HG02938 (cell line): ENCODE measurements around the gene TAF11L6.
"Not testable (repeated sequence)": the region's sequence is repeated elsewhere in the genome, so short reads cannot be mapped to it uniquely, and the experiment has no call there.

Experiments
- ATAC-seq: cut with Tn5 transposase; IDR thresholded peaks from one replicate; pipeline ENCODE4 v1.9.1; 2021; ENCODE audit warnings: mild to moderate bottlenecking, moderate library complexity; ENCODE audit not compliant: unreplicated experiment

Gene TAF11L6

DNA sequence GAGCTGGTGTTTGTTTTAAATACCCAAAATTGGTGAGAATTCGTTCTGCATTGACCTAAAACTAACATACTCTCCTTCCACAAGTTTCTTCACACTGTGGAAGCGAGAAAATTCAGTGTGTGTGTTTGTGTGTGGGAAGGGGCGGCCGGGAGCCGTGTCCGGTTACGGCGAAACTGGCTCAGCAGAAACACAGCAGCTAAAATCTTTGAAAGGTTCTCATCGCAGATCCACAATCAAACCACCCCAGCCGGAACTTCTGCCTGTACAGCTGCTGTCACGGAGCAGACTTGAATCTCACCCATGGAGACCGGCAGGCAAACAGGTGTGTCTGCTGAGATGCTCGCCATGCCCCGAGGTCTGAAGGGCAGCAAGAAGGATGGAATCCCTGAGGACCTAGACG, at the start of gene TAF11L6:
Gene TAF11L6 (plus strand): TSS at position 301 of the 400 bp plus-strand sequence.
- not testable (repeated sequence) for ATAC-seq

DNA sequence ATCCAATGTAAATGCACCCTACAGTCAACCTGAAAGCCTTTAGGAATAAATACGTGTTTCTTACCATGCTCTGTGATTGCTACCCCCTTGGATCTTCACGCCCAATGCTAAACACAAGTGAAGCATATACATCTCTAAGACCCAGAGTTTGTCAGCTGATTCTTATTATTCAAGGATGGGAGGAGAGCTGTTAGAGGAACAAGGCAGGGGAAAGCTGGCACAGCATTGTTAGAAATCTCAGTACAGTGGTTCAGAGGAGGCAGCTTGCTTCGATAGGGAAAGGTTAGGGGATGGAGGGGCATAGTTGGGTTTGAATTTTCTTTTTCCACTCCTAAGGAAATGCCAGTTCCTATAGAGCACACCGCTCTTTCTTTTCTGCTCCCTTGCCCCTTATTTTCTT, 47.1 kb upstream of the TAF11L6 start:
- ATAC-seq, result no peak

DNA sequence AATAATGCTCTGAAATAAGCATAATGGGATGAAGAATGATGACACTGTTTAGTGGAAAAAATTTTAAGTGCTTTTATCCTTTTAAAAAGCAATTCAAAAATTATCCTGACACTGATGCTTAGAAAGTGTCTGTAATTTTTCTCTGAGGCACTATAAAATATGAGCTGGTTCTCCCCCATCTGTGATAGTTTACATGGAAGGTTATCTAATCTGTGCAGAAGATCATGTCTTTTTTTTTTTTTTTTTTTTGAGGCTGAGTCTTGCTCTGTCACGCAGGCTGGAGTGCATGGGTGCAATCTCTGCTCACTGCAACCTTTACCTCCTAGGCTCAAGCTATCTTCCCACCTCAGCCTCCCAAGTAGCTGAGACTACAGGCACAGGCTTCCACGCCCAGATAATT, 45.7 kb upstream of the TAF11L6 start:
- ATAC-seq, result no peak

DNA sequence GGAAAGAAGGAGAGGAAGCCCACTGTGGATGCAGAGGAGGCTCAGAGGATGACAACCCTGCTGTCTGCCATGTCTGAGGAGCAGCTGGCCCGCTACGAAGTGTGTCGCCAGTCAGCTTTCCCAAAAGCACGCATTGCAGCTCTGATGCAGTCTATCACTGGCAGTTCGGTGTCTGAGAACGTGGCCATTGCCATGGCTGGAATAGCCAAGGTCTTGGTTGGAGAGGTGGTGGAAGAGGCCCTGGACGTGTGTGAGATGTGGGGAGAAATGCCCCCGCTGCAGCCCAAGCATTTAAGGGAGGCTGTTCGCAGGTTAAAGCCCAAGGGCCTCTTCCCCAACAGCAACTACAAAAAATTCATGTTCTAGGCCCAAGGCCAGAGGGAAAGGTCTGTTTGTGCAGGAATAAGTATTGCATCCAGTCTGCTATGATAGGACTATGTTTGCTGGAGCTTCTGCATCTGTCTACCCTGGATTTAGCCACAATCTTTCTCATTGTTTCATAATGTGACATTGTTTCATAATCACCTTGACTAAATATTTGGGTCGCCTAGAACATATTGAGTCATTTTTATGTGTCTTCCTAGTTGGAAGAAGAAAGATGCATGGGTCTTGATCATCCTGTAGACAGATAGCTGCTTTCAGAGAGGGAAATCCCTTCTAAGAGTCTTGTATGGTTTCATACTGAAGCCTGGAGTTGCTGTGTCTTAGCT, 41.9 kb upstream of the TAF11L6 start:
- ATAC-seq, result not testable (repeated sequence)

DNA sequence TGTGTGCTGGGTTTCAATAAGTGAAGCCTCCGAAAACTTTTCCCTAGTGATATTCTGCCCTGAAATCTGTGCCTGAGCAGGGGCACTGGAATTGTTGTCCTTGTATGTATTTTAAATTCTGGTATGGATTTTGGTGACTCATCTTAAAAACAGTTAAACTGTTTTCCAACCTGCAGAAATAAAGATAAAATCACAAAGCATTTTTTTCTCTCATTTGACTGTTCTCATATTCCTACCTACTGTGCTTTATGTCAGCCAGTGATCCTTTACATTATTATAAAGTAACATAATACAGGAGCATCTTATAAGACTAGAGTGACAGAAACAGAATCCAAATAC, 41.3 kb upstream of the TAF11L6 start:
- no peak for ATAC-seq

DNA sequence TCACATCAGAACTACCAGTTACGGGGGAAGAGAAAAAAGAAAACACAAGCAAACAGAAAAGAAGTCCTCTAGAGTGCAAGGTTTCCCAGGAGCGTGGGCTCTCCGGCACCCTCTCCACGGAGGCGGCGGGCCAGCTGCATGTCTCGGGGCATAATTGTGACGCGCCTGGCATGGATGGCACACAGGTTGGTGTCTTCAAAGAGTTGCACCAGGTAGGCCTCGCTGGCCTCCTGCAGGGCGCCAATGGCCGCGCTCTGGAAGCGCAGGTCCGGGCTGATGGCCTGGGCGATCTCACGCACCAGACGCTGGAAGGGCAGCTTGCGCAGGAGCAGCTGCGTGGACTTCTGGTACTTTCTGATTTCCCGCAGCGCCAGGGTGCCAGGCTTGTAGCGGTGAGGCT, 37.2 kb upstream of the TAF11L6 start:
- ATAC-seq, result not testable (repeated sequence)

DNA sequence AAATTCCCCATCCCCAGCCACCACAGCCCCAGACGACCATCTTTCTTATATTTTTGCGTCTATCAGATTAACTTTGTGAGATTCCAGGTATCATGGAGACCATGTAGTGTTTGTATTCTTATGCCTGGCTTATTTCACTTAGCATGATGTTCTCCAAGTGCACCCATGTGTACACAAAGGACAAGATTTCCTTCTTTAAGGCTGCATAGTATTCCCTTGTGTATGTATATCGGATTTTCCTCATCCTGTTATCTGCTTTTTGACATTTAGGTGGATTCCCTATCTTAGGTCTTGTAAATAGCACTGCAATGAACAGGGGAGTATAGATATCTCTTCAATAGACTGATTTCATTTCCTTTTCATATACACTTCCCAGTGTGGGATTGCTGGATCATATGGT, 35.7 kb upstream of the TAF11L6 start:
- no peak for ATAC-seq

DNA sequence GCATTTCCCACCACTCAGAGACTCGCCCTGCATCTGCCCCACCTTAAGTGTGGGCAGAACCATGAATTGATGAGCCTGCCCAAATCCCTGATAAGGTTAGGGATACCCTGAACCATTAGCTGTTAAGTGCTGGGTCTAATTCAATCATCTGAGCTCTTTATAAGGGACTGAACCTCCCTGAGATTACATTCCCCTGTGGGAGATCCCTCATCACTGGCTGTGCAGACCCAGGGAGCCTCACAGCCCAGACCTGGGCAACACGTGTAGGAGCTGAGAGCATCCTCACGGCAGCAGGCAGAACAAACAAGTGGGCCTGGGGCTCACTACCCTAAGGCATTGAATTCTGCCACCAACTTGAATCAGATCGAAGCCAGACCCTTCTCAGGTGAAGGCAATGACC, 31.0 kb upstream of the TAF11L6 start:
- ATAC-seq, result no peak

DNA sequence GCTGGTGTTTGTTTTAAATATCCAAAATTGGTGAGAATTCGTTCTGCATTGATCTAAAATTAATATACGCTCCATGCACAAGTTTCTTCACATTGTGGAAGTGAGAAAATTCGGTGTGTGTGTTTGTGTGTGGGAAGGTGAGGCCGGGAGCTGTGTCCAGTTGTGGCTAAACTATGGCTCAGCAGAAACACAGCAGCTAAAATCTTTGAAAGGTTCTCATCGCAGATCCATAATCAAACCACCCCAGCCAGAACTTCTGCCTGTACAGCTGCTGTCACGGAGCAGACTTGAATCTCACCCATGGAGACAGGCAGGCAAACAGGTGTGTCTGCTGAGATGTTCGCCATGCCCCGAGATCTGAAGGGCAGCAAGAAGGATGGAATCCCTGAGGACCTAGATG, 30.5 kb upstream of the TAF11L6 start, which contains the start of gene TAF11L2:
Gene TAF11L2 (plus strand): TSS at position 301 of the 400 bp plus-strand sequence.
- ATAC-seq, result not testable (repeated sequence)

DNA sequence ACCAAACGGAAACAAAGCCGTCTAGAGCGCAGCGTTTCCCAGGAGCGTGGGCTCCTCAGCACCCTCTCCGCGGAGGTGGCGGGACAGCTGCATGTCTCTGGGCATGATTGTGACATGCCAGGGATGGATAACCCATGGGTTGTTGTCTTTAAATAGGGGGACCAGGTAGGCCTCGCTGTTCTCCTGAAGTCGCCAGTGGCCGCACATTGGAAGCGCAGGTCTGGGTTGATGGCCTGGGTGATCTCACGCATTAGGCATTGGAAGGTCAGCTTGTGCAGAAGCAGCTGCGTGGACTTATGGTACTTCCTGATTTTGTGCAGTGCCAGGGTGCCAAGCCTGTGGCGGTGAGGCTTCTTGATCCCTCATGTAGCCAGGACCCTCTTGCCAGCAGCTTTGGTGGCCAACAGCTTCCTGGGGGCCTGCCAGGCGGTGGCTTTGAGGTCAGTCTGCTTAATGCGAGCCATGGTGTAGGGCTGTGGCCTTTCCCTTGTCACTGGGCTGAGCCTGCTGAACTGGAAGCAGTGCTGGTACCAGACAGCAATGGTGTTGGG, 16.6 kb upstream of the TAF11L6 start:
- no peak for ATAC-seq

DNA sequence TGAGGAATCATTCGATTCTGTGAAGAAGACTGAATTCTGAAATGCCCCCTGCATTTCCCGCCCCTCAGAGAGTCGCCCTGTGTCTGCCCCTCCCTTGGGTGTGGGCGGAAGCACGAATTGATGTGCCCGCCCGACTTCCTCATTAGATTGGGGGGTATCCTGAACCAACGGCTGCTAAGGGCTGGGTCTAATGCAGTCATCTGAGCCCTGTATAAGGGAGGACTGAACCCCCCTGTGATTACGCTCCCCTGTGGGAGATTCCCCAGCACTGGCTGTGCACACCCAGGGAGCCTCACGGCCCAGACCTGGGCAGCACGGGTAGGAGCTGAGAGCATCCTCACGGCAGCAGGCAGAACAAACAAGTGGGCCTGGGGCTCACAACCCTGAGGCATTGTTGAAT, 10.9 kb upstream of the TAF11L6 start:
- not testable (repeated sequence) for ATAC-seq

DNA sequence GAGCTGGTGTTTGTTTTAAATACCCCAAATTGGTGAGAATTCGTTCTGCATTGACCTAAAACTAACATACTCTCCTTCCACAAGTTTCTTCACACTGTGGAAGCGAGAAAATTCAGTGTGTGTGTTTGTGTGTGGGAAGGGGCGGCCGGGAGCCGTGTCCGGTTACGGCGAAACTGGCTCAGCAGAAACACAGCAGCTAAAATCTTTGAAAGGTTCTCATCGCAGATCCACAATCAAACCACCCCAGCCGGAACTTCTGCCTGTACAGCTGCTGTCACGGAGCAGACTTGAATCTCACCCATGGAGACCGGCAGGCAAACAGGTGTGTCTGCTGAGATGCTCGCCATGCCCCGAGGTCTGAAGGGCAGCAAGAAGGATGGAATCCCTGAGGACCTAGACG, 10.4 kb upstream of the TAF11L6 start, which contains the start of gene TAF11L3:
Gene TAF11L3 (plus strand): TSS at position 301 of the 400 bp plus-strand sequence.
- ATAC-seq, result not testable (repeated sequence)

DNA sequence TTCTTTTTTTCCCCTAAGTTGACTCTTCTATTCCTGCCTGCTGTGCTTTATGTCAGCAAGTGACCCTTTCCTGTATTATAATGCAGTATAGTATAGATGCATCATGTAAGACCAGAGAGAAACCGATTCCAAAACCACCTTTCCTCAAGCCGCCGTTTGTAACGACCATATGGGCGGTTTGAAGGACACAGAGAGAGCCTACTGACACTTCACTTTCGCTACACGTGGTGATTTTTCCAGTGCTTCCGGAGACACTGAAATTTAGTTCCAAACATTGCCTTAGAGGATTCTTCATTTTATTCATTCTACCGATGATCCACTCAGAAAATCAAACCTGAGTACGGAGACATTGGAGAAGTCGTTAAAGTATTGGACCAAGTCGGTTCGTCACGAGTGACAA, 9.0 kb upstream of the TAF11L6 start:
- not testable (repeated sequence) for ATAC-seq

DNA sequence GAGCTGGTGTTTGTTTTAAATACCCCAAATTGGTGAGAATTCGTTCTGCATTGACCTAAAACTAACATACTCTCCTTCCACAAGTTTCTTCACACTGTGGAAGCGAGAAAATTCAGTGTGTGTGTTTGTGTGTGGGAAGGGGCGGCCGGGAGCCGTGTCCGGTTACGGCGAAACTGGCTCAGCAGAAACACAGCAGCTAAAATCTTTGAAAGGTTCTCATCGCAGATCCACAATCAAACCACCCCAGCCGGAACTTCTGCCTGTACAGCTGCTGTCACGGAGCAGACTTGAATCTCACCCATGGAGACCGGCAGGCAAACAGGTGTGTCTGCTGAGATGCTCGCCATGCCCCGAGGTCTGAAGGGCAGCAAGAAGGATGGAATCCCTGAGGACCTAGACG, 7.0 kb upstream of the TAF11L6 start, which contains the start of gene TAF11L4:
Gene TAF11L4 (plus strand): TSS at position 301 of the 400 bp plus-strand sequence.
- not testable (repeated sequence) for ATAC-seq

DNA sequence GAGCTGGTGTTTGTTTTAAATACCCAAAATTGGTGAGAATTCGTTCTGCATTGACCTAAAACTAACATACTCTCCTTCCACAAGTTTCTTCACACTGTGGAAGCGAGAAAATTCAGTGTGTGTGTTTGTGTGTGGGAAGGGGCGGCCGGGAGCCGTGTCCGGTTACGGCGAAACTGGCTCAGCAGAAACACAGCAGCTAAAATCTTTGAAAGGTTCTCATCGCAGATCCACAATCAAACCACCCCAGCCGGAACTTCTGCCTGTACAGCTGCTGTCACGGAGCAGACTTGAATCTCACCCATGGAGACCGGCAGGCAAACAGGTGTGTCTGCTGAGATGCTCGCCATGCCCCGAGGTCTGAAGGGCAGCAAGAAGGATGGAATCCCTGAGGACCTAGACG, 3.5 kb upstream of the TAF11L6 start, which contains the start of gene TAF11L5:
Gene TAF11L5 (plus strand): TSS at position 301 of the 400 bp plus-strand sequence.
- ATAC-seq, result not testable (repeated sequence)

DNA sequence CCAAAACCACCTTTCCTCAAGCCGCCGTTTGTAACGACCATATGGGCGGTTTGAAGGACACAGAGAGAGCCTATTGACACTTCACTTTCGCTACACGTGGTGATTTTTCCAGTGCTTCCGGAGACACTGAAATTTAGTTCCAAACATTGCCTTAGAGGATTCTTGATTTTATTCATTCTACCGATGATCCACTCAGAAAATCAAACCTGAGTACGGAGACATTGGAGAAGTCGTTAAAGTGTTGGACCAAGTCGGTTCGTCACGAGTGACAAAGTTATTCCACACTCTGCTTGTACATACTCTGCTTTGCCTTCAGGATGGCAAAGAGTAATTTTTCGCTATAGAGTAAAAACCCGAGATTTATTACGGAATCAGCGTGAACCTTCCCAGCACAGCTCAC, 2.0 kb upstream of the TAF11L6 start:
- ATAC-seq, result not testable (repeated sequence)
